Mesenchymal stem cell (in vitro differentiated cells and primary cell): ENCODE data around the gene CAPZA2.

ENCODE experiments used
- DNase-seq: peaks from one replicate; pipeline ENCODE4 v3.0.0-alpha.2; 2013
- H2AFZ ChIP-seq: one replicate; pipeline ENCODE4 v1.6.1; 2013; ENCODE audit warnings: low read depth, mild to moderate bottlenecking, control low read depth, inconsistent platforms, low read length, moderate library complexity
- H2AK5ac ChIP-seq: 2 replicates; pipeline ENCODE4 v1.6.1; 2013; ENCODE audit warnings: low read length, moderate library complexity, mild to moderate bottlenecking, inconsistent platforms; ENCODE audit not compliant: severe bottlenecking
- H2BK120ac ChIP-seq: one replicate; pipeline ENCODE4 v1.6.1; 2013; ENCODE audit warnings: low read depth, mild to moderate bottlenecking, inconsistent platforms, low read length, moderate library complexity
- H2BK12ac ChIP-seq, 2 experiments: one replicate each; pipeline ENCODE4 v1.6.1; 2013; ENCODE audit warnings: inconsistent platforms in 2 of 2, low read length in 2 of 2, mild to moderate bottlenecking in 2 of 2, moderate library complexity in 2 of 2, control low read depth in 1 of 2
- H2BK15ac ChIP-seq: one replicate; pipeline ENCODE4 v1.6.1; 2013; ENCODE audit warnings: mild to moderate bottlenecking, low read depth, inconsistent platforms; ENCODE audit not compliant: poor library complexity, severe bottlenecking
- H2BK5ac ChIP-seq: 2 replicates; pipeline ENCODE4 v1.6.1; 2013; ENCODE audit warnings: low read depth, mild to moderate bottlenecking, low read length, control low read depth, inconsistent platforms; ENCODE audit not compliant: poor library complexity, severe bottlenecking
- H3K14ac ChIP-seq, 2 experiments: one replicate each; pipeline ENCODE4 v1.6.1; 2013; ENCODE audit warnings: inconsistent platforms in 2 of 2, low read length in 2 of 2, control low read depth in 1 of 2, mild to moderate bottlenecking in 1 of 2, moderate library complexity in 1 of 2
- H3K18ac ChIP-seq, 2 experiments: one replicate each; pipeline ENCODE4 v1.6.1; 2013; ENCODE audit warnings: inconsistent platforms in 2 of 2, low read length in 2 of 2, control low read depth in 1 of 2, low read depth in 1 of 2, mild to moderate bottlenecking in 1 of 2
- H3K23ac ChIP-seq, 2 experiments: one replicate each; pipeline ENCODE4 v1.6.1; 2013; ENCODE audit warnings: inconsistent platforms in 2 of 2, low read length in 2 of 2, mild to moderate bottlenecking in 2 of 2, moderate library complexity in 2 of 2, control low read depth in 1 of 2
- H3K27ac ChIP-seq: 2 replicates; pipeline ENCODE4 v1.5.1; 2013; ENCODE audit warnings: mild to moderate bottlenecking, moderate library complexity, low read length, control low read depth, inconsistent platforms; ENCODE audit not compliant: poor library complexity, severe bottlenecking
- H3K27me3 ChIP-seq, 2 experiments: 2 replicates each; pipeline versions ENCODE4 v1.6.1 to v1.7.0; 2013; ENCODE audit warnings: low read length in 2 of 2, mild to moderate bottlenecking in 2 of 2, moderate library complexity in 2 of 2, control low read depth in 1 of 2, inconsistent platforms in 1 of 2; ENCODE audit not compliant: control insufficient read depth in 1 of 2, insufficient read depth in 1 of 2
- H3K36me3 ChIP-seq, 2 experiments: 2 replicates each; pipeline versions ENCODE4 v1.6.1 to v1.7.0; 2013; ENCODE audit warnings: low read length in 2 of 2, control low read depth in 1 of 2, inconsistent platforms in 1 of 2, low read depth in 1 of 2, mild to moderate bottlenecking in 1 of 2; ENCODE audit not compliant: insufficient read depth in 2 of 2, control insufficient read depth in 1 of 2
- H3K4ac ChIP-seq, 2 experiments: one replicate each; pipeline ENCODE4 v1.6.1; 2013; ENCODE audit warnings: inconsistent platforms in 2 of 2, low read length in 2 of 2, mild to moderate bottlenecking in 2 of 2, moderate library complexity in 2 of 2, control low read depth in 1 of 2, low read depth in 1 of 2
- H3K4me1 ChIP-seq: 2 replicates; pipeline ENCODE4 v1.6.1; 2013; ENCODE audit warnings: low read depth, low read length, control low read depth; ENCODE audit not compliant: control insufficient read depth, insufficient read depth
- H3K4me2 ChIP-seq: 2 replicates; pipeline ENCODE4 v1.6.1; 2013; ENCODE audit warnings: low read length, mild to moderate bottlenecking, inconsistent platforms; ENCODE audit not compliant: poor library complexity, severe bottlenecking
- H3K4me3 ChIP-seq, 2 experiments: 2 replicates each; pipeline versions ENCODE4 v1.5.1 to v1.7.0; 2013; ENCODE audit warnings: low read length in 2 of 2, mild to moderate bottlenecking in 2 of 2, control low read depth in 1 of 2, low read depth in 1 of 2; ENCODE audit not compliant: insufficient read depth in 1 of 2
- H3K79me1 ChIP-seq: replicated peaks from 2 replicates; pipeline ENCODE4 v1.6.1; 2013; ENCODE audit warnings: mild to moderate bottlenecking, control low read depth, low read length, inconsistent platforms; ENCODE audit not compliant: poor library complexity, severe bottlenecking
- H3K9ac ChIP-seq: 2 replicates; pipeline ENCODE4 v1.7.0; 2013; ENCODE audit warnings: mild to moderate bottlenecking, low read length, moderate library complexity
- H3K9me3 ChIP-seq: 2 replicates; pipeline ENCODE4 v1.7.0; 2013; ENCODE audit warnings: mild to moderate bottlenecking, low read length; ENCODE audit not compliant: control insufficient read depth
- H4K8ac ChIP-seq: one replicate; pipeline ENCODE4 v1.6.1; 2013; ENCODE audit warnings: inconsistent platforms, mild to moderate bottlenecking, low read length, moderate library complexity
- H4K91ac ChIP-seq: one replicate; pipeline ENCODE4 v1.6.1; 2013; ENCODE audit warnings: mild to moderate bottlenecking, low read length, inconsistent platforms
- WGBS: methylation state at CpG from one replicate; pipeline ENCODE4 v1.1.7; 2013; ENCODE audit warnings: mixed read lengths; 5-methylcytosine and 5-hydroxymethylcytosine counted together

Gene CAPZA2

DNA sequence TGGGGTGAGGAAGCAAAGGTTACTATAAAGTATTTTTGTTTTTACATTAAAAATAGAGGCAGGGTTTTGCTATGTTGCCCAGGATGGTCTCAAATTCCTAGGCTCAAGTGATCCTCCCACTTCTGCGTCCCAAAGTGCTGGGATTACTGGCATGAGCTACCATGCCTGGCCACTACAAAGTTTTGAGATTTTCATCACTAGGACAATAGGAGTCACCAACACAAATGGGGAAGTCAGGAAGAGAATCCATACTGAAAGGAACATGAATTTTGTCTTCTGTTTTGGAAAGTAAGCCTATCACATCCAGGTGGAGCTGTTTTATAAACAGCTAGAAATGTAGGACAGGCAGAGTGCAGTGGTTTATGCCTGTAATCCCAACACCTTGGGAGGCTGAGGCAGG lies 20.0 kb upstream of the CAPZA2 start:
- Histone ChIP-seq H2BK12ac (no peak overlapping the region), H3K9me3 (no peaks in the 10 kb centered on the region), H2BK5ac (no peak overlapping the region), H3K23ac (peak overlapping the region in 1 of 2 experiments; percentile 64), H3K4ac (no peak overlapping the region), H3K79me1 (no peaks in the 10 kb centered on the region), H4K91ac (no peak overlapping the region), H2BK15ac (no peak overlapping the region), H3K4me3 (no peak overlapping the region), H3K18ac (no peak overlapping the region), H3K14ac (no peak overlapping the region), H2AFZ (no peak overlapping the region), H3K27me3 (no peaks in the 10 kb centered on the region), H2BK120ac (no peak overlapping the region), H3K27ac (no peak overlapping the region), H3K4me2 (no peak overlapping the region), H3K36me3 (no peaks in the 10 kb centered on the region), H2AK5ac (no peak overlapping the region), H3K4me1 (no peaks in the 10 kb centered on the region), H3K9ac (no peak overlapping the region), H4K8ac (no peak overlapping the region)
- no peak for DNase-seq
- WGBS: 100% methylated on average over 1 of the region's 1 CpG

DNA sequence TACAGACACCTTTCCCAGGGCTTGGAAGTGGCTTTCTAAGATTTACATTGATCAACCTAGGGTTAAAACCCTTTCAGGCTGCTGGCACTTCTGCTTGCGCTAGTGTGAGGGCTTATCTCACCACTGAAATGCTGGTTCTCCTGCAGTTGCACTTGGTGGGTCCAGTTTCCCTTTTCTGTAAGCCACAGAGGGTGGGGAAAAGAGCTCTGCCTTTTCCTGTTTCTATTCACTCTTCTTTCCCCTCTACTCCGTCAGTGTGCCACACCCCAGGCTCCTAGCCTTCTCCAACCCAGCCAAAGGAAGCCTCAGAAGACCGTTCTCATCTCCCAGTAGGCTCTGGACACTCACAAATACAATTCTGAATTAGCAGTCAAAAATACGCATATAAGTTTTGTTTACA lies 19.0 kb upstream of the CAPZA2 start:
- 87% methylated on average over 4 of the region's 4 CpGs for WGBS
- H2BK5ac ChIP-seq: no peak overlapping the region
- H2BK12ac ChIP-seq: no peak overlapping the region
- no peak overlapping the region for H3K9ac ChIP-seq
- no peak overlapping the region for H2BK15ac ChIP-seq
- H3K79me1 ChIP-seq: no peaks in the 10 kb centered on the region
- no peak overlapping the region for H3K4ac ChIP-seq
- no peak overlapping the region for H3K18ac ChIP-seq
- no peak for DNase-seq
- no peak overlapping the region for H4K8ac ChIP-seq
- no peaks in the 10 kb centered on the region for H3K36me3 ChIP-seq
- H3K4me1 ChIP-seq: no peaks in the 10 kb centered on the region
- no peak overlapping the region for H3K14ac ChIP-seq
- H2AFZ ChIP-seq: no peak overlapping the region
- no peak overlapping the region for H2BK120ac ChIP-seq
- no peak overlapping the region for H3K4me3 ChIP-seq
- H3K27me3 ChIP-seq: no peaks in the 10 kb centered on the region
- no peak overlapping the region for H3K23ac ChIP-seq
- no peak overlapping the region for H2AK5ac ChIP-seq
- no peak overlapping the region for H3K4me2 ChIP-seq
- no peak overlapping the region for H3K27ac ChIP-seq
- no peak overlapping the region for H4K91ac ChIP-seq
- H3K9me3 ChIP-seq: no peaks in the 10 kb centered on the region

DNA sequence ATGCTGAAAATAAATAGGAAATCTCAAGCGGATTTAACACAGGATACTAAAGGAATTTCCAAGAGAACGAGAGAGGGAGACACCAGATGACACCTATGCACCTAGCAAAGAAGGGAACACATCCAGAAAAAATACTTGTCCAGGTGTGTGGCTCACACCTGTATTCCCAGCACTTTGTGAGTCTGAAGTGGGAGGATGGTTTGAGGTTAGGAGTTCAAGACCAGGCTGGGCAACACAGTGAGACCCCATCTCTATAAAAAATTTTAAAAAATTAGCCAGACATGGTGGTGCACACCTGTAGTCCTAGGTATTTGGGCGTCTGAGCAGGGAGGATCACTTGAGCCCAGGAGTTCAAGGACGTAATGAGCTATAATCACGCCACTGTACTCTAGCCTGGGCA lies 11.2 kb upstream of the CAPZA2 start:
- H3K18ac ChIP-seq: no peak overlapping the region
- no peaks in the 10 kb centered on the region for H3K4me1 ChIP-seq

GRCh38 chr7:116851671-116852070 lies 10.7 kb upstream of the CAPZA2 start:
- H2BK15ac ChIP-seq: no peak overlapping the region
- H4K91ac ChIP-seq: no peak overlapping the region
- no peak overlapping the region for H2BK12ac ChIP-seq
- no peaks in the 10 kb centered on the region for H3K36me3 ChIP-seq
- H2BK120ac ChIP-seq: no peak overlapping the region
- H3K9me3 ChIP-seq: no peaks in the 10 kb centered on the region
- no peak overlapping the region for H2BK5ac ChIP-seq
- no peak overlapping the region for H3K14ac ChIP-seq
- no peak overlapping the region for H2AK5ac ChIP-seq
- H4K8ac ChIP-seq: no peak overlapping the region
- H3K27ac ChIP-seq: no peak overlapping the region
- no peaks in the 10 kb centered on the region for H3K27me3 ChIP-seq
- no peak overlapping the region for H3K23ac ChIP-seq
- no peak for DNase-seq
- no peak overlapping the region for H3K4ac ChIP-seq
- no peaks in the 10 kb centered on the region for H3K4me1 ChIP-seq
- H3K79me1 ChIP-seq: no peaks in the 10 kb centered on the region
- no peak overlapping the region for H2AFZ ChIP-seq
- no peak overlapping the region for H3K4me3 ChIP-seq
- H3K4me2 ChIP-seq: no peak overlapping the region
- no peak overlapping the region for H3K18ac ChIP-seq
- no peak overlapping the region for H3K9ac ChIP-seq
- 96% methylated on average over 3 of the region's 3 CpGs for WGBS

More for the DNA sequence above, 11.2 kb upstream of the CAPZA2 start:
- 96% methylated on average over 5 of the region's 5 CpGs for WGBS
- no peaks in the 10 kb centered on the region for H3K36me3 ChIP-seq
- no peaks in the 10 kb centered on the region for H3K79me1 ChIP-seq
- no peak overlapping the region for H3K14ac ChIP-seq
- H2BK5ac ChIP-seq: no peak overlapping the region
- no peak overlapping the region for H3K23ac ChIP-seq
- H3K27me3 ChIP-seq: no peaks in the 10 kb centered on the region
- H2BK15ac ChIP-seq: no peak overlapping the region
- H3K4me2 ChIP-seq: no peak overlapping the region
- no peak overlapping the region for H4K8ac ChIP-seq
- no peak overlapping the region for H3K4ac ChIP-seq
- no peak overlapping the region for H3K4me3 ChIP-seq
- H2BK120ac ChIP-seq: no peak overlapping the region
- no peak overlapping the region for H3K9ac ChIP-seq
- H2AFZ ChIP-seq: no peak overlapping the region
- H3K27ac ChIP-seq: no peak overlapping the region
- no peak overlapping the region for H4K91ac ChIP-seq
- no peak overlapping the region for H2BK12ac ChIP-seq
- no peaks in the 10 kb centered on the region for H3K9me3 ChIP-seq
- H2AK5ac ChIP-seq: no peak overlapping the region
- DNase-seq: no peak
